ENCODE results near the gene HDAC9.

HDAC9 gene

DNA sequence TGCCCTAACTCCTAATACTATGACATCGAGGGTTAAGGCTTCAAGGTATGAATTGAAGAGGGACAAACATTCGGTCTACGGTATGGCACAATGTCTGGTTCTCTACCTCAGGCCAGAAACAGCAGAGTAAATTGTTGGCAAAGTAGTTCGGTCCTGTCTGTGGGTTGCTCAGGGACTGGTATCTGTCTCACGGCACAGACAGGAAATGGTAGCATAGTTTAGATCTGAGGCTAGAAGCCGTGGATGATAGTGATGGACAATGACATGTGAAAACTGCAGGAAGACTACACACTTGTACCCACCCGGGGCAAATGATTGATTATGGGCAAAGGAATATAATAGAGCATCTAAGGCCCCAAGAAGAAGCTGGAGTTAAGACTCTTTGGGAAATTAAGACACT is 515.7 kb downstream of the HDAC9 start:
- H3K36me3 ChIP-seq (ENCODE audit: control insufficient read depth in 2 of 2, insufficient read depth in 1 of 2, low read length in 2 of 2): no peaks in the 10 kb centered on the region
- no peak overlapping the region for H3K4me3 ChIP-seq (ENCODE audit: low read depth, low read length)
- no peaks in the 10 kb centered on the region for H3K9me3 ChIP-seq (ENCODE audit: control insufficient read depth, insufficient read depth, low read depth, low read length)
- POLR2A ChIA-PET: no interaction called here
- H3K4me1 ChIP-seq (ENCODE audit: control insufficient read depth, insufficient read depth, low read length): no peaks in the 10 kb centered on the region
- H3K27ac ChIP-seq (ENCODE audit: extremely low read depth, low read depth, low read length): no peak overlapping the region
- CTCF ChIA-PET: no interaction called here
- no peak for TF ChIP-seq ZNF610 (tag by site-specific recombination; IDR thresholded peaks at IDR 0.05; ENCODE audit: borderline replicate concordance)
- no peak for TF ChIP-seq ZNF837 (tag by site-specific recombination; IDR thresholded peaks at IDR 0.05)
- no peak for TF ChIP-seq ZBTB11 (tag by site-specific recombination; conservative IDR thresholded peaks at IDR 0.05; ENCODE audit: low read depth)
- TF ChIP-seq IKZF3 (tag by site-specific recombination; IDR thresholded peaks at IDR 0.05): no peak
- no peak for TF ChIP-seq OVOL3 (tag by site-specific recombination; IDR thresholded peaks at IDR 0.05)
- no peak for TF ChIP-seq ZSCAN23 (tag by site-specific recombination; IDR thresholded peaks at IDR 0.05)
- no peak for TF ChIP-seq KLF1 (tag by site-specific recombination; IDR thresholded peaks at IDR 0.05)
- no peak for TF ChIP-seq ZNF660 (tag by site-specific recombination; IDR thresholded peaks at IDR 0.05)

DNA sequence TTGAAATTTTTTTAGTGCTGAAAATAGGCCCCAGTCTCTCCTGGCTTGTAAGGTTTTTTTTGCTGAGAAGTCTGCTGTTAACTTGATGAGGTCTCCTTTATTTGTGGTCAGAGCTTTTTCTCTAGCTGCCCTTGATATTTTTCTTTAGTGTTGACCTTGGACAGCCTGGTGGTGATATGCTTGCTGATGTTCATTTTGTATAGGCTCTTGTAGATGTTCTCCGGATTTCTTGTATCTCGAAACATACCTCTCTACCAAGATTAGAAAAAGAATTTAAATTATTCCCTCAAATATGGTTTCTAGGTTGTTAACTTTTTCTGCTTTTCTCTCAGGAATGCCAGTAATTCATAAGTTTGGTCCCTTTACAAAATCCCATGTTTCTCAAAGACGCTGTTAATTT is 519.5 kb downstream of the HDAC9 start:
- Histone ChIP-seq H3K4me3 (ENCODE audit: low read depth, low read length) (no peak overlapping the region), H3K36me3 (ENCODE audit: control insufficient read depth in 2 of 2, insufficient read depth in 1 of 2, low read length in 2 of 2) (no peaks in the 10 kb centered on the region), H3K9me3 (ENCODE audit: control insufficient read depth, insufficient read depth, low read depth, low read length) (no peaks in the 10 kb centered on the region), H3K27ac (ENCODE audit: extremely low read depth, low read depth, low read length) (no peak overlapping the region), H3K4me1 (ENCODE audit: control insufficient read depth, insufficient read depth, low read length) (no peaks in the 10 kb centered on the region)
- TF ChIP-seq ZNF157 (tag by site-specific recombination; IDR thresholded peaks at IDR 0.05) (no peak), ZNF121 (tag by site-specific recombination; IDR thresholded peaks at IDR 0.05) (no peak), ZNF16 (tag by site-specific recombination; IDR thresholded peaks at IDR 0.05; ENCODE audit: low read depth) (no peak), GLIS1 (tag by site-specific recombination; IDR thresholded peaks at IDR 0.05) (no peak), ZNF449 (tag by site-specific recombination; IDR thresholded peaks at IDR 0.05) (no peak), KLF10 (tag by site-specific recombination; IDR thresholded peaks at IDR 0.05) (no peak), GLIS2 (tag by site-specific recombination; IDR thresholded peaks at IDR 0.05) (no peak), ZNF174 (tag by site-specific recombination; IDR thresholded peaks at IDR 0.05) (no peak), KLF1 (tag by site-specific recombination; IDR thresholded peaks at IDR 0.05) (no peak), PATZ1 (tag by site-specific recombination; IDR thresholded peaks at IDR 0.05) (no peak), KLF8 (tag by site-specific recombination; IDR thresholded peaks at IDR 0.05) (no peak), ZNF114 (tag by site-specific recombination; IDR thresholded peaks at IDR 0.05) (no peak), ZNF394 (tag by site-specific recombination; IDR thresholded peaks at IDR 0.05; ENCODE audit: borderline replicate concordance) (no peak), GLI4 (tag by site-specific recombination; IDR thresholded peaks at IDR 0.05) (no peak), SETDB1 (IDR thresholded peaks at IDR 0.05; ENCODE audit: insufficient read length, low read length) (no peak), ZNF354C (tag by site-specific recombination; IDR thresholded peaks at IDR 0.05; ENCODE audit: borderline replicate concordance, low read depth) (no peak), ZNF549 (tag by site-specific recombination; IDR thresholded peaks at IDR 0.05) (no peak), FEZF1 (tag by site-specific recombination; IDR thresholded peaks at IDR 0.05) (no peak)
- CTCF ChIA-PET: no interaction called here
- POLR2A ChIA-PET: no interaction called here
